KMS-11 (cell line): ENCODE results near the gene RXRA.

Experiments used
- H2AFZ ChIP-seq: fragments of 200-600 bp; sonication (generic); 2 replicates; pipeline ENCODE4 v1.6.1; 2016; ENCODE audit warnings: antibody characterized with exemption, mixed run types, low read depth
- H3K27ac ChIP-seq: fragments of 200-600 bp; sonication (generic); 2 replicates; pipeline ENCODE4 v1.6.1; 2016; ENCODE audit warnings: mild to moderate bottlenecking, mixed run types
- H3K27me3 ChIP-seq: fragments of 200-600 bp; sonication (generic); 2 replicates; pipeline ENCODE4 v1.6.1; 2017; ENCODE audit warnings: mild to moderate bottlenecking, low read depth, mixed run types, moderate library complexity; ENCODE audit not compliant: insufficient read depth
- H3K36me3 ChIP-seq: fragments of 200-600 bp; sonication (generic); 2 replicates; pipeline ENCODE4 v1.6.1; 2017; ENCODE audit warnings: mild to moderate bottlenecking, mixed run types; ENCODE audit not compliant: insufficient read depth
- H3K4me1 ChIP-seq: fragments of 200-600 bp; sonication (generic); 2 replicates; pipeline ENCODE4 v1.6.1; 2016; ENCODE audit warnings: mild to moderate bottlenecking, low read depth, mixed run types; ENCODE audit not compliant: poor library complexity, severe bottlenecking
- H3K4me2 ChIP-seq: fragments of 200-600 bp; sonication (generic); 2 replicates; pipeline ENCODE4 v1.7.0; 2016; ENCODE audit warnings: mild to moderate bottlenecking, mixed run types
- H3K4me3 ChIP-seq: fragments of 200-600 bp; sonication (generic); IDR thresholded peaks from 2 replicates; pipeline ENCODE4 v1.6.1; 2017; ENCODE audit warnings: low read depth, low read length, mixed read lengths; ENCODE audit not compliant: insufficient read depth
- H3K79me2 ChIP-seq: fragments of 200-600 bp; sonication (generic); 2 replicates; pipeline ENCODE4 v1.6.1; 2016; ENCODE audit warnings: low read depth, mixed run types; ENCODE audit not compliant: insufficient read depth
- H3K9ac ChIP-seq: fragments of 200-600 bp; sonication (generic); 2 replicates; pipeline ENCODE4 v1.6.1; 2016; ENCODE audit warnings: mild to moderate bottlenecking, mixed run types
- H4K20me1 ChIP-seq: fragments of 200-600 bp; sonication (generic); 2 replicates; pipeline ENCODE4 v1.6.1; 2016; ENCODE audit warnings: mild to moderate bottlenecking, mixed run types; ENCODE audit not compliant: insufficient read depth
- CTCF ChIP-seq: fragments of 200-600 bp; sonication (generic); conservative IDR thresholded peaks from 2 replicates; pipeline ENCODE4 v1.6.1; 2017; ENCODE audit warnings: low read depth, mild to moderate bottlenecking, antibody characterized with exemption, low read length, moderate library complexity, mixed read lengths

The RXRA gene

DNA sequence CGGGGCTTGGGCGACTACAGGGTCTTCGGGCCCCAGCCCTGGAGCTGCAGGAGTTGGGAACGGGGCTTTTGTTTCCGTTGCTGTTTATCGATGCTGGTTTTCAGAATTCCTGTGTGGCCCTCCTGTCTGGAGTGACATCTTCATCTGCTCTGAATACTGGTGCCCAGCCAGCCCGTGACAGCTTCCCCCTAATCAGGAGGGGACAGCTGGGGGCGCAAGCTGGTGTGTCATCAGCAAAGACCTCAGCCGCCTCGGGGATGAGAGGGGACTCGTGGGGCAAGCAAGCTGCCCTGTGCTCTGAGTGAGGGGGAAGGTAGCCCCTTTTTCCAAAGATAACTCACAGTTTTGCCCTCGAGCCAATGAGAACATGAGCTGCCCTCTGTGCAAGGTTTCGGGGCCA is 110.7 kb downstream of the RXRA start:
- Histone ChIP-seq H3K4me1 (peaks cover 36% of the 10 kb centered on the region), H4K20me1 (no peaks in the 10 kb centered on the region), H3K79me2 (no peaks in the 10 kb centered on the region), H2AFZ (no peak overlapping the region), H3K27me3 (no peaks in the 10 kb centered on the region), H3K4me3 (no peak overlapping the region), H3K9ac (no peak overlapping the region), H3K27ac (no peak overlapping the region), H3K4me2 (no peak overlapping the region), H3K36me3 (no peaks in the 10 kb centered on the region)
- TF ChIP-seq CTCF = no peak

- Histone ChIP-seq H4K20me1 (no peaks in the 10 kb centered on the region), H2AFZ (no peak overlapping the region), H3K4me3 (no peak overlapping the region), H3K79me2 (no peaks in the 10 kb centered on the region), H3K36me3 (no peaks in the 10 kb centered on the region), H3K27ac (no peak overlapping the region), H3K9ac (no peak overlapping the region), H3K4me2 (no peak overlapping the region), H3K27me3 (no peaks in the 10 kb centered on the region), H3K4me1 (peaks cover 33% of the 10 kb centered on the region)
- no peak for TF ChIP-seq CTCF
These were observed 111.3 kb downstream of the RXRA start for GRCh38 chr9:134437403-134438194.

DNA sequence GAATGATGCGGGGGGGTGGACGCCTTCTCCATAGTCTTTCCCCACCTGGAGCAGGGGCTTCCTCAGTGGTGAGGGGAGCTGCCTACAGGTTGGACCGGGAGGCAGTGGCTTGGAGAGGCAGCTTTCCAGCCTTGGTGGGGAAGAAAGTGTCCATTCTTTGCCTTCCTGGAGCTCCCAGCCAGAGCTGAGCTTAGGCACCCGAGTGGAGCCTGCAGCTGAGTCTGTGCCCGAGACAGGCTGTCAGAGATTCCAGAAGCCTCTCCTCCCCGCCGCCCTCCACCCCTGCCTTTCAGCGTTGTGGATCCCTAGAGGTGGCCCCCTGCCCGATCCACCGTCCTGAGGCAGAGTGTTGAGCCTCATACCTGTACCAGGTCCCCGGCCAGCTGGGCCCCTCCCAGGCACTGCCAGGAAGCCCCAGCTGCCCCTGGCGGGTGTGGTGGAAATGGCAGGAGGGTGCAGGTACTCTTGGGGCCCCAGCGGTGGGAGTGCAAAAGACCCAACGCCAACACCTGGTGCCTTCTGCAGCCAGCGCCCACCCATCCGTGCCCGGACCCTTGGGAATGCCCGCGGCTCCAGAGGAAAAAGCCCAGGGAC is 112.0 kb downstream of the RXRA start:
- H3K36me3 ChIP-seq = no peaks in the 10 kb centered on the region
- no peak for TF ChIP-seq CTCF
- no peak overlapping the region for H3K27ac ChIP-seq
- H3K4me1 ChIP-seq = peaks cover 35% of the 10 kb centered on the region
- no peak overlapping the region for H2AFZ ChIP-seq
- no peaks in the 10 kb centered on the region for H3K27me3 ChIP-seq
- no peaks in the 10 kb centered on the region for H4K20me1 ChIP-seq
- no peak overlapping the region for H3K4me2 ChIP-seq
- no peaks in the 10 kb centered on the region for H3K79me2 ChIP-seq
- H3K9ac ChIP-seq = no peak overlapping the region
- H3K4me3 ChIP-seq = no peak overlapping the region

DNA sequence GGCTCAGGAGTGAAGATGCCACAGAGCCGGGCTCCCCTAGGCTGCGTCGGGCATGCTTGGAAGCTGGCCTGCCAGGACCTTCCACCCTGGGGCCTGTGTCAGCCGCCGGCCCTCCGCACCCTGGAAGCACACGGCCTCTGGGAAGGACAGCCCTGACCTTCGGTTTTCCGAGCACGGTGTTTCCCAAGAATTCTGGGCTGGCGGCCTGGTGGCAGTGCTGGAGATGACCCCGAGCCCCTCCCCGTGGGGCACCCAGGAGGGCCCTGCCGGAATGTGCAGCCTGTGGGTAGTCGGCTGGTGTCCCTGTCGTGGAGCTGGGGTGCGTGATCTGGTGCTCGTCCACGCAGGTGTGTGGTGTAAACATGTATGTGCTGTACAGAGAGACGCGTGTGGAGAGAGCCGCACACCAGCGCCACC is 113.1 kb downstream of the RXRA start:
- no peaks in the 10 kb centered on the region for H4K20me1 ChIP-seq
- H3K27me3 ChIP-seq = no peaks in the 10 kb centered on the region

More for the DNA sequence above, 113.1 kb downstream of the RXRA start:
- Histone ChIP-seq H3K4me3 (no peak overlapping the region), H3K4me1 (peaks cover 33% of the 10 kb centered on the region), H3K9ac (no peak overlapping the region), H3K36me3 (no peaks in the 10 kb centered on the region), H3K27ac (no peak overlapping the region), H3K4me2 (no peak overlapping the region), H2AFZ (no peak overlapping the region), H3K79me2 (no peaks in the 10 kb centered on the region)
- TF ChIP-seq CTCF = no peak
